AG09309 (cell line): ENCODE measurements around the gene CLCN4.

Experiments used
- DNase-seq: peaks from one replicate; pipeline ENCODE4 v3.0.0-alpha.2; 2010; ENCODE audit warnings: low read depth
- H3K4me3 ChIP-seq: 2 replicates; pipeline ENCODE4 v1.5.1; 2011; ENCODE audit warnings: mild to moderate bottlenecking, low read depth, low read length, moderate library complexity; ENCODE audit not compliant: control insufficient read depth
- TF ChIP-seq, protein P1 (sequence below): IDR thresholded peaks from 2 replicates; pipeline ENCODE4 v1.5.1; 2011; ENCODE audit warnings: mild to moderate bottlenecking, low read depth, low read length, inconsistent platforms; ENCODE audit not compliant: insufficient read depth, control insufficient read depth; ENCODE audit errors: missing control alignments

CLCN4 gene

DNA sequence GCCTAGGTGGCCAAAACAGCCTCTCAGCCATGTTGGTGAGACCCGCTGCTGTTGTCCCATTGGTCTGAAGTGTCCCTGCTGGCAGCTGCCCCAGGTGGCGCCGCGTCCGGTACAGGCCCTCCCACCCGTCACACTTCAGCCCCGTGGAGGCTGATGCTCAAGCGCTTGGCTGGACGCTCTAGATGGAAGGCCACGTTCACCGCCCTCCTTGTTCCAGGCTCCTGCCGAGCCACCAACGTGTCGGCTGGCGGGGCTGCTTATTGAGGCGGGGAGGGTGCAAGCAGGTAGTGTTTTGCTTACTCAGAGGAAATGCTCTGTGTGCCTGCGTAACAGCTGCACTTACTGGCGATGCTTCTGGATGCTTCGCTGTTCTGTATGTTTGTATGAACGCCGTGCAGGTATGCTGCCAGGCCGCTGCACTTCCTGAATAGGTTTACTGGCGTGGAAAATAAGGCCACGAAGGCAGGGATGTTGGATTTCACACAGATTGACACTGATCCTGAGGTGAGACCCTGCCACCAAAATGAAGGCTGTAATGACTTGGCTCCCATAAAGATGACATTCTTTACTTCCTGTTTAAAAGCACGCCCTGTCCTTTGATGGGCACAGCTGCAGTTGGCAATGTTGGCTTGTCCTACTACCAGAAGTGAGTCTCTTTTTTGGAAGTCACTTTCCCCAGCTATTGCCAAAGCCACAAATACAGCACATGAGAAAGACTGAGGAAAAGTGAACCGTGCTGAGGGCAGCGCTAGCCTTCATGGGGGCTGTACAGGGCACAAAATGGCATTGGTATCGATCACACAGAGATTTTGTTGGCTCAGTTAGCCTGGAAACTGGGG lies 21.0 kb upstream of the CLCN4 start:
- TF ChIP-seq, protein P1, sequence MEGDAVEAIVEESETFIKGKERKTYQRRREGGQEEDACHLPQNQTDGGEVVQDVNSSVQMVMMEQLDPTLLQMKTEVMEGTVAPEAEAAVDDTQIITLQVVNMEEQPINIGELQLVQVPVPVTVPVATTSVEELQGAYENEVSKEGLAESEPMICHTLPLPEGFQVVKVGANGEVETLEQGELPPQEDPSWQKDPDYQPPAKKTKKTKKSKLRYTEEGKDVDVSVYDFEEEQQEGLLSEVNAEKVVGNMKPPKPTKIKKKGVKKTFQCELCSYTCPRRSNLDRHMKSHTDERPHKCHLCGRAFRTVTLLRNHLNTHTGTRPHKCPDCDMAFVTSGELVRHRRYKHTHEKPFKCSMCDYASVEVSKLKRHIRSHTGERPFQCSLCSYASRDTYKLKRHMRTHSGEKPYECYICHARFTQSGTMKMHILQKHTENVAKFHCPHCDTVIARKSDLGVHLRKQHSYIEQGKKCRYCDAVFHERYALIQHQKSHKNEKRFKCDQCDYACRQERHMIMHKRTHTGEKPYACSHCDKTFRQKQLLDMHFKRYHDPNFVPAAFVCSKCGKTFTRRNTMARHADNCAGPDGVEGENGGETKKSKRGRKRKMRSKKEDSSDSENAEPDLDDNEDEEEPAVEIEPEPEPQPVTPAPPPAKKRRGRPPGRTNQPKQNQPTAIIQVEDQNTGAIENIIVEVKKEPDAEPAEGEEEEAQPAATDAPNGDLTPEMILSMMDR, result no peak
- H3K4me3 ChIP-seq, result no peak overlapping the region
- no peak for DNase-seq

DNA sequence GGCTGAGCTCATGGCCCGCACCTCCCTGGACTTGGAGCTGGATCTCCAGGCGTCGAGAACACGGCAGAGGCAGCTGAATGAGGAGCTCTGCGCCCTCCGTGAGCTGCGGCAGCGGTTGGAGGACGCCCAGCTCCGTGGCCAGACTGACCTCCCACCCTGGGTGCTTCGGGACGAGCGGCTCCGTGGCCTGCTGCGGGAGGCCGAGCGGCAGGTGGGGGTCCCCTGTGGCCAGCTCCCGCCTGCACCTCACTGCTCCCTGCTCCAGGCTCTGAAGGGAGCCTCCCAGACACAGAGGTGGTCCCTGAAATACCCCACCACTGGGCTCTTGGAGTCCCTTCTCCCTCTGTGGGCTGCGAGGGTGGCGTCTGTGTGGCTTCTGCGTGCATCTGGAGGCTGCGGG lies 18.0 kb upstream of the CLCN4 start:
- H3K4me3 ChIP-seq, result no peak overlapping the region
- TF ChIP-seq, protein P1, result no peak
- no peak for DNase-seq

DNA sequence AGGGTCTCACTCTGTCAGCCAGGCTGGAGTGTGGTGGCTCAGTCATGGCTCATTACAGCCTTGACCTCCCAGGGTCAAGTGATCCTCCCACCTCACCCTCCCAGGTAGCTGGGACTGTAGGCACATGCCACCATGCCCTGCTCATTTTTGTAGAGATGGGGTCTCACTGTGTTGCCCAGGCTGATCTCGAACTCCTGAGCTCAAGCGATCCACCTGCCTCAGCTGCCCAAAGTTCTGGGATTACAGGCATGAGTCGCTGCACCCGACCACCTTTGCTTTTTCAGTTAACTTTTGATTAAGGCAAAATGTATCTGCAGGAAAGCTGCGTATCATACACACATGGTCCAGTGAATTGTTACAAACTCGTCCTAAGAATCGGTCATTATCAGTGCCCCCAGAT lies 16.5 kb upstream of the CLCN4 start:
- TF ChIP-seq, protein P1, result no peak
- no peak for DNase-seq

DNA sequence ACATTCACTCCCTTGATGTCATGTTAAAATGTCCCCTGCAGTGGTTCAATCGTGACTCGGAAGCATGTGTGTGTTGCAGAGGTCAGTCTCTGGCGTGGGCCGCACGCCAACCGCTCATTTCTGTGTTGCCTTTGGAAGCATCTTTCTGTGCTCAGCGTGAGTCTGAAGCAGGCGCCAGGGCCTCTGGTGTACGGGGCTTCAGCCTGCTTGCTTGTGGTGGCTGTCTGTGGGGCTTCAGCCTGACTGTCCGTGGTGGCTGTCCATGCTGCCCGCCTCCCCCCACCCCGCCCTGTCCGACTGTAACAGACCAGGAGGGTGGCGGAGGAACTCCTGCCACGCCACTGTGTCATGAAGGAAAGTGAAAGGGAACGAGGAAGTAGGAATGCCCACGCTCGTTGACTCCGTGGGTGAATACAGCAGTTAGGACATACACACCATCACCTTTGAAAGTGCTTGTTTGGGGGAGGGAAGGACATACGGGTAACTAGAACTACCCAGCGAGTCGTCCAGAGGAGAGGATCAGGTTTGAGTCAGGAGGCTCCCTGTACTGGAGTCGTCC lies 14.7 kb upstream of the CLCN4 start:
- DNase-seq, result no peak
- TF ChIP-seq, protein P1, result no peak
- no peak overlapping the region for H3K4me3 ChIP-seq

More for the DNA sequence above, 16.5 kb upstream of the CLCN4 start:
- no peak overlapping the region for H3K4me3 ChIP-seq

DNA sequence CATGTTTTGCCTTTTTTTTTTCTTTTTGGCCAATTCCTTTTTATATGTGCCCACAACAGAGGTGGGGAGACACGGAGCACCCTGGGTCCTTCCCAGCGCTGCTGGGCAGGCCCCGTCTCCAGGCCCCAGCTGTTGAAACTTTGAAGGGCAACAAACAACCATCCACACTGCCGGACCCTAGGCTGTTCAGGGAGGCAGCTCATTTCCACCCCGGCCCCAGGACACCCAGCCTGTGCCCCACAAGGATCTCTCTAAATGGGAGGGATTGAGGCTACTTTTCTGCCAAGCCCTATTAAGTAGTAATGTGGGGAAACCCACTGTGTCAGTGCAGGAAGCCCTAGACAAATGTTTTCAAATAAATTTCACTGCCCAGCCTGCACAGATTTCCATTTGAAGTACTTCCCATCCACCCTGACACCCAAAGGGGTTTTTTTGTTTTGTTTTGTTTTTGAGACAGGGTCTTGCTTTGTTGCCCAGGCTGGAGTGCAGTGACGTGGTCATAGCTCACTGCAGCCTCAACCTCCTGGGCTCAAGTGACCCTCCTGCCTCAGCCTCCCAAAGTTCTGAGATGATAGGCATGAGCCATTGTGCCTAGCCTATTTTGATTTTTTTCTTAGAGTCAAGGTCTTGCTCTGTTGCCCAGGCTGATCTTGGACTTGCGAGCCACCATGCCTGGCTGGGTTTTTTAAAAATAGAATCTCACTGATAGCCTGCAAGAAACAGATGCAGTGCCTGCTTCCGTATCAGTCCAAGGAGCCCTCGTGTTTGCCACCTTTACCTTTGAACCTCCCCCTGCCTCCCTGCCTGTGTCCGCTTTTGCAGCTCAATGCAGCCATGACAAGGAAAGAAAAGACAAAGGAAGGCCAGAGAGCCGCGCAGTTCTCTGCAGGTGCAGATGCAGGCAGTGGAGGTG lies 13.4 kb upstream of the CLCN4 start:
- TF ChIP-seq, protein P1, result no peak
- no peak for DNase-seq
- H3K4me3 ChIP-seq, result no peak overlapping the region

DNA sequence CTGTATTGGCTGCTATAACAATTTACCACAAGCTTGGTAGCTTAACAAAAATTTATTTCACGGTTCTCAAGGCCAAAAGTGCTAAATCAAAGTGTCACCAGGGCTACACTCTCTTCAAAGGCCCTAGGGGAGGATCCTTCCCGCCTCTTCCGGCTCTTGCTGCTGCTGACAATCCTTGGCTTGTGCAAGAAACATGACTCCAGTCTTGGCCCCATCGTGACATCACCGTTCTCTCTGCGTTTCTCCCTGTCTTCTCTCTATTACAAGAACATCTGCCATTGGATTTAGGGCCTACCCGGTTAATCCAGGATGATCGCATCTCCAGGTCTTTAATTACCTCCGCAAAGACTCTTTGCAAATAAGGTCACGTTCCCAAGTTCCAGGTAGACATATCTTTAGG lies 10.4 kb upstream of the CLCN4 start:
- no peak overlapping the region for H3K4me3 ChIP-seq
- TF ChIP-seq, protein P1, result no peak
- no peak for DNase-seq
